SW 1271 (cell line): ENCODE measurements around the gene DPH7.
"Not testable (repeated sequence)": the region's sequence is repeated elsewhere in the genome, so short reads cannot be mapped to it uniquely, and the experiment has no call there.

Experiments used
- DNase-seq, 2 experiments: peaks; one replicate each; lab custom pipeline; 2025; lab: John Stamatoyannopoulos, UW

The DPH7 gene

GRCh38 chr9:137606005-137606621 is 27.4 kb upstream of the DPH7 start:
- DNase-seq: no peak

- DNase-seq: peak; percentile 87 to 88
Observed at GRCh38 chr9:137605121-137606004, 26.6 kb upstream of the DPH7 start, which contains the start of gene ARRDC1. Gene ARRDC1 (plus strand): TSS chr9:137605686. CDS start chr9:137605718, 32 bp downstream.

- DNase-seq: no peak
Observed at GRCh38 chr9:137604345-137605086, 25.8 kb upstream of the DPH7 start.

- DNase-seq: no peak
Observed at GRCh38 chr9:137603879-137604278, 25.2 kb upstream of the DPH7 start.

- no peak for DNase-seq
Observed at GRCh38 chr9:137602661-137603060, 23.9 kb upstream of the DPH7 start.

- DNase-seq: no peak
Observed at GRCh38 chr9:137598943-137599342, 20.2 kb upstream of the DPH7 start.

- not testable (repeated sequence) for DNase-seq
Observed at GRCh38 chr9:137596577-137596976, 17.9 kb upstream of the DPH7 start.

- no peak for DNase-seq
Observed at GRCh38 chr9:137593176-137593575, 14.5 kb upstream of the DPH7 start.

- DNase-seq: no peak
Observed at GRCh38 chr9:137592767-137593166, 14.0 kb upstream of the DPH7 start.

- peak; percentile 46 to 78 for DNase-seq
Observed at GRCh38 chr9:137590469-137591383, 12.0 kb upstream of the DPH7 start, which contains the start of gene ZMYND19. Gene ZMYND19 (minus strand): TSS chr9:137590512. CDS start chr9:137590263, 249 bp downstream.

GRCh38 chr9:137590123-137590468 is 11.4 kb upstream of the DPH7 start:
- no peak for DNase-seq

- DNase-seq: no peak
Observed at GRCh38 chr9:137589441-137590122, 10.9 kb upstream of the DPH7 start.

GRCh38 chr9:137588891-137589290 is 10.2 kb upstream of the DPH7 start:
- no peak for DNase-seq

- no peak for DNase-seq
Observed at GRCh38 chr9:137588311-137588710, 9.6 kb upstream of the DPH7 start.

- DNase-seq: no peak
Observed at GRCh38 chr9:137586854-137587253, 8.1 kb upstream of the DPH7 start.

GRCh38 chr9:137583957-137584356 is 5.2 kb upstream of the DPH7 start:
- DNase-seq: no peak

GRCh38 chr9:137583347-137583746 is 4.6 kb upstream of the DPH7 start:
- no peak for DNase-seq

- no peak for DNase-seq
Observed at GRCh38 chr9:137582286-137582860, 3.6 kb upstream of the DPH7 start.

GRCh38 chr9:137581361-137582285 is 2.9 kb upstream of the DPH7 start:
- DNase-seq: no peak

GRCh38 chr9:137580954-137581322 is 2.2 kb upstream of the DPH7 start:
- DNase-seq: no peak
